Measurements from ENCODE around the gene TMEM219.

The TMEM219 gene

DNA sequence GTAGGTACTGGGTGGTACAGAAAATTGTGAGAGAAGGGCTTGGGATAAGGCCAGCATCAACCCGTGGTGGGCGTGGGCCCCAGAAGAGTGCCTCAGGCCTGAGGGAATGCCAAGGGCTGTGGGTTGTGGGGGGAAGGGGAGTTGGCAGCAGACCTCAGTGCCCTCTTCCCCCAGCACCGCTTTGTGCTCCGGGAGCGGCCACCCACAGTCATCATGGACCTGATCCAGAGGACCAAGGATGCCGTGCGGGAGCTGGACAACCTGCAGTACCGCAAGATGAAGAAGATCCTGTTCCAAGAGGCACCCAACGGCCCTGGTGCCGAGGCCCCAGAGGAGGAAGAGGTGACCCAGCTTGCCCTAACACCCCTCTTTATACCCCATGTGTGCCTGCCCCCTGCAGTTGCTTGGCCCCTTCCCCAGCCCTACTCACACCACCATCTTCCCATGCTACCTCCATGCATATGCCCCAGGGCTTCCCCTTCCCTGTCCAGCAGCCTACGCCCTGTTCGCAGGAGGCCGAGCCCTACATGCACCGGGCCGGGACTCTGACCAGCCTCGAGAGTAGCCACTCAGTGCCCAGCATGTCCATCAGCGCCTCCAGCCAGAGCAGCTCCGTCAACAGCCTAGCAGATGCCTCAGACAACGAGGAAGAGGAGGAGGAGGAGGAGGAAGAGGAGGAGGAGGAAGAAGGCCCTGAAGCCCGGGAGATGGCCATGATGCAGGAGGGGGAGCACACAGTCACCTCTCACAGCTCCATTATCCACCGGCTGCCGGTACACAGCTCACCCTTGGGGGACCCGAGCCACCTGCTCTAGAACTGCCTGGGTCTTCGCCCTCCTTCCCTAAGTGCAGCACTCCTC, 20.9 kb downstream of the TMEM219 start:
- no peak for DNase-seq (ENCODE audit: low read depth in 2 of 2)

GRCh38 chr16:29983420-29984136, 21.7 kb downstream of the TMEM219 start:
- DNase-seq (ENCODE audit: low read depth in 2 of 2): no peak

- no peak for DNase-seq (ENCODE audit: low read depth in 2 of 2)
These were observed 22.4 kb downstream of the TMEM219 start for GRCh38 chr16:29984137-29984763.

GRCh38 chr16:29984764-29985147, 22.9 kb downstream of the TMEM219 start:
- no peak for DNase-seq (ENCODE audit: low read depth in 2 of 2)

DNA sequence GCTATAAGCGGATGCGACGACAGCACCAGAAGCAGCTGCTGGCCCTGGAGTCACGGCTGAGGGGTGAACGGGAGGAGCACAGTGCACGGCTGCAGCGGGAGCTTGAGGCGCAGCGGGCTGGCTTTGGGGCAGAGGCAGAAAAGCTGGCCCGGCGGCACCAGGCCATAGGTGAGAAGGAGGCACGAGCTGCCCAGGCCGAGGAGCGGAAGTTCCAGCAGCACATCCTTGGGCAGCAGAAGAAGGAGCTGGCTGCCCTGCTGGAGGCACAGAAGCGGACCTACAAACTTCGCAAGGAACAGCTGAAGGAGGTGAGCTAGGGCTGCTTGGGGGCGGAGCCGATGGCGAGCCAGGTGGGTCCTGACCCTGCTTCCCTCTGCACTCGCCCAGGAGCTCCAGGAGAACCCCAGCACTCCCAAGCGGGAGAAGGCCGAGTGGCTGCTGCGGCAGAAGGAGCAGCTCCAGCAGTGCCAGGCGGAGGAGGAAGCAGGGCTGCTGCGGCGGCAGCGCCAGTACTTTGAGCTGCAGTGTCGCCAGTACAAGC, 23.5 kb downstream of the TMEM219 start:
- DNase-seq (ENCODE audit: low read depth in 2 of 2): no peak

DNA sequence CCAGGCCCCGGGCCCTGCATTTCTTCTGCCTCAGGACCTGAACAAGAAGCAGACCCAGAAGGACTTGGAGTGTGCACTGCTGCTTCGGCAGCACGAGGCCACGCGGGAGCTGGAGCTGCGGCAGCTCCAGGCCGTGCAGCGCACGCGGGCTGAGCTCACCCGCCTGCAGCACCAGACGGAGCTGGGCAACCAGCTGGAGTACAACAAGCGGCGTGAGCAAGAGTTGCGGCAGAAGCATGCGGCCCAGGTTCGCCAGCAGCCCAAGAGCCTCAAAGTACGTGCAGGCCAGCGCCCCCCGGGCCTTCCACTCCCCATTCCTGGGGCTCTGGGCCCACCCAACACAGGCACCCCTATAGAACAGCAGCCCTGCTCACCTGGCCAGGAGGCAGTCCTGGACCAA, 24.4 kb downstream of the TMEM219 start:
- no peak for DNase-seq (ENCODE audit: low read depth in 2 of 2)

DNA sequence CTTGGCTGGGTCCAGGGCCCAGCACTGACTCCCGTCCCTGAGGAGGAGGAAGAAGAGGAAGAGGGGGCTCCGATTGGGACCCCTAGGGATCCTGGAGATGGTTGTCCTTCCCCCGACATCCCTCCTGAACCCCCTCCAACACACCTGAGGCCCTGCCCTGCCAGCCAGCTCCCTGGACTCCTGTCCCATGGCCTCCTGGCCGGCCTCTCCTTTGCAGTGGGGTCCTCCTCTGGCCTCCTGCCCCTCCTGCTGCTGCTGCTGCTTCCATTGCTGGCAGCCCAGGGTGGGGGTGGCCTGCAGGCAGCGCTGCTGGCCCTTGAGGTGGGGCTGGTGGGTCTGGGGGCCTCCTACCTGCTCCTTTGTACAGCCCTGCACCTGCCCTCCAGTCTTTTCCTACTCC, 25.1 kb downstream of the TMEM219 start:
- no peak for DNase-seq (ENCODE audit: low read depth in 2 of 2)

- no peak for DNase-seq (ENCODE audit: low read depth in 2 of 2)
These were observed 25.6 kb downstream of the TMEM219 start for GRCh38 chr16:29987371-29988085.

DNA sequence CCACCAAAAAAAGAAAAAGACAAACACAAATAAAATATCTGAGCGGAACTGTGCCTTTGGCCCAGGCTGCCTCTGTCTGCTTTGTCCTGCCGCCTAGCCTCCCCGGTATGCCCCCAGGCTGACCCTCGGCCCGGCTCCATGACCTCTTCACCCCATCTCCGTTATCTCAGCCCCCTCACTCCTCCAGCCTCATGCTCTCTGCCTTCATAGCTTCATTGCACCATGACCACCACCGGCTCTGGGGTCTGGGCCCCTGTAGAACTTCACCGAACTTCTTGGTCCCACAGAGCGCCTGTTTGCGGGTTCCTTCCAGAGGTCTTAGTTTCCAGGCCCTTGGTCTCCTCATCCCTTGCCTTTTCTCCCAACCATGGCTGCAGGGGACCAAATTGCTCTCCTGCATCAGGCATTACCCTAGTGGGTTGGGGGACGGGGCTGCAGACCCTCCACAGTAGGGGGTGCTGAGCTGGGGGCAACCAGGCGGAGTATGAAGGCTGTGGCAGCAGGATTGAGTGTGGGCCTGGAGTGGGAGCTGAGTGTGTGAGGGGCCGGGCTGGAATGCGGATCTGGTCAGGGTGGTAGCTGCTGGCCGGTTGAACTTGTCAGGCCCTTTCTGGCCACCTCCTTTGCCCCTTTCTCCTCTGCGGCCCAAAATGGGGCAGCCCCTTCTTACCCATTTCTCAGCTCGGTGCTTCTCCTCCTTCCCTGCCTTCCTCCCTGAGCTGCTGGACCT, 26.6 kb downstream of the TMEM219 start:
- DNase-seq (ENCODE audit: low read depth in 2 of 2): no peak

DNA sequence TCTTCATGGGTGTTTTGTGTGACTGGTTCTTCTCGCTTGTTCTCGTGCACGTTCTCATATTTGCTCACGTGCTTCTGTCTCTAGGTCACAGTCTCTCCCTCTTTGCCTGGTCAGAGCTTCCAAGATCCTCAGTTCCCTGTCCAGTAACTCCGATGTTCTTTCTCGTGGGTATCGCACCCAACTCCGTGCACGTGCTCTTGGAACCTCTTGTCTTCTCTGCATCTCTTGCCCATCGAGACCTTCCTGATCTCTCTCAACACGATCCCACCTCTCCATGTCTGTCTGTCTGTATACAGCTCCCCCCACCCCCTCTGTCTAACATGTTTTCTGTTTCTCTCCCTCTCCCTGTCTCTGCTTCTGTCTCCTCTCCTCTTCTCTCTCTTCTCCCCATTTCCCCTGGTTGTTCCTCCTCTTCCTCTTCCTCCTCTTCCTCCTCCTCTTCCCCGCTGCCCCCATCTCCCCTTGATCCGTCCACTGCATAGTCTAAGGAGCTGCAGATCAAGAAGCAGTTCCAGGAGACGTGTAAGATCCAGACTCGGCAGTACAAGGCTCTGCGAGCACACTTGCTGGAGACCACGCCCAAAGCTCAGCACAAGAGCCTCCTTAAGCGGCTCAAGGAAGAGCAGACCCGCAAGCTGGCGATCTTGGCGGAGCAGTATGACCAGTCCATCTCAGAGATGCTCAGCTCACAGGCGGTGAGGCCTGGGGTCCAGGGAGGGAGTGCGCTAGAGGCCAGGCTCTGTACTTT, 27.4 kb downstream of the TMEM219 start:
- DNase-seq (ENCODE audit: low read depth in 2 of 2): no peak

GRCh38 chr16:29990034-29990433, 28.2 kb downstream of the TMEM219 start:
- no peak for DNase-seq (ENCODE audit: low read depth in 2 of 2)

DNA sequence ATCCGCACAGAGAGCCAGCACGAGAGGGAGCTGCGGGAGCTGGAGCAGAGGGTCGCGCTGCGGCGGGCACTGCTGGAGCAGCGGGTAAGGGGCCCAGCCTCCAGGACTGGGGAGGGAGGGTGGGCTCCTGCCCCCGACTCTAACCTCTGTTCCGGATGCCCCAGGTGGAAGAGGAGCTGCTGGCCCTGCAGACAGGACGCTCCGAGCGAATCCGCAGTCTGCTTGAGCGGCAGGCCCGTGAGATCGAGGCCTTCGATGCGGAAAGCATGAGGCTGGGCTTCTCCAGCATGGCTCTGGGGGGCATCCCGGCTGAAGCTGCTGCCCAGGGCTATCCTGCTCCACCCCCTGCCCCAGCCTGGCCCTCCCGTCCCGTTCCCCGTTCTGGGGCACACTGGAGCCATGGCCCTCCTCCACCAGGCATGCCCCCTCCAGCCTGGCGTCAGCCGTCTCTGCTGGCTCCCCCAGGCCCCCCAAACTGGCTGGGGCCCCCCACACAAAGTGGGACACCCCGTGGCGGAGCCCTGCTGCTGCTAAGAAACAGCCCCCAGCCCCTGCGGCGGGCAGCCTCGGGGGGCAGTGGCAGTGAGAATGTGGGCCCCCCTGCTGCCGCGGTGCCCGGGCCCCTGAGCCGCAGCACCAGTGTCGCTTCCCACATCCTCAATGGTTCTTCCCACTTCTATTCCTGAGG, 29.1 kb downstream of the TMEM219 start:
- DNase-seq (ENCODE audit: low read depth in 2 of 2): no peak

GRCh38 chr16:29991571-29991904, 29.7 kb downstream of the TMEM219 start:
- DNase-seq (ENCODE audit: low read depth in 2 of 2): no peak

- DNase-seq (ENCODE audit: low read depth in 2 of 2): no peak
These were observed 30.6 kb downstream of the TMEM219 start for GRCh38 chr16:29992344-29992967.

DNA sequence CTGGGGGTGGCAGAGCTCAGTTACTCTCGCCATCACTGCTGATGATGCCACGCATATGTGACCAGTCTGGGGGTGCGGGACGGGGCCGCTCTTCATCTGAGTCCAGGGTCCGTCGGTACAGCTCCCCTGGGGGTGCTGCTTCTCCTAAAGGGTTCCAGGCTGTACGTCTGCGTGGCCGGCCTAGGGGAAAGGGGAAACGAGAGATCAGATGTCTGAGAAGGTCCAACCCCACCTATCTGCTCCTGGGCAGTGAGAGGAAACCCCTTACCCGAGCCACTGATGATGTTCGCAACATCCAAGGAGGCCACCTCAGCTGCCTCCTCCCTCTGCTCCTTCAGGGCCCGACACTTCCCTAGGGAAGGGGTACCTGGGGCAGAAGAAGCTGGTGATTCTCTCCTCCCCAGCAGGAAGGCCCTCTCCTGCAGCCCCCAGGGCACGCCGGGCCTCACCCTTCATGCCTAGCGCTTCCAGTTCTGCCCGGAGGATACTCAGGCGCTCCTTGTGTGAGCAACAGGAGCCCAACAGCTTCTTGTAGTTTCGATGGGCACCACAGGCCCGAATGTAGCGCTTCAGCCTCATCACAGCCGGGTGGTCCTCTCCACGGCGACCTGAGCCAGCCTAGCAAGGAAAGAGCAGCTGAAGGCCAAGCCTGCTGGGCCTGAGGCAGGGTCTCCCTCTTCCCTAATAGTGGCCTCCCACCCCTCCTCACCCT, 31.5 kb downstream of the TMEM219 start:
- DNase-seq (ENCODE audit: low read depth in 2 of 2): no peak

DNA sequence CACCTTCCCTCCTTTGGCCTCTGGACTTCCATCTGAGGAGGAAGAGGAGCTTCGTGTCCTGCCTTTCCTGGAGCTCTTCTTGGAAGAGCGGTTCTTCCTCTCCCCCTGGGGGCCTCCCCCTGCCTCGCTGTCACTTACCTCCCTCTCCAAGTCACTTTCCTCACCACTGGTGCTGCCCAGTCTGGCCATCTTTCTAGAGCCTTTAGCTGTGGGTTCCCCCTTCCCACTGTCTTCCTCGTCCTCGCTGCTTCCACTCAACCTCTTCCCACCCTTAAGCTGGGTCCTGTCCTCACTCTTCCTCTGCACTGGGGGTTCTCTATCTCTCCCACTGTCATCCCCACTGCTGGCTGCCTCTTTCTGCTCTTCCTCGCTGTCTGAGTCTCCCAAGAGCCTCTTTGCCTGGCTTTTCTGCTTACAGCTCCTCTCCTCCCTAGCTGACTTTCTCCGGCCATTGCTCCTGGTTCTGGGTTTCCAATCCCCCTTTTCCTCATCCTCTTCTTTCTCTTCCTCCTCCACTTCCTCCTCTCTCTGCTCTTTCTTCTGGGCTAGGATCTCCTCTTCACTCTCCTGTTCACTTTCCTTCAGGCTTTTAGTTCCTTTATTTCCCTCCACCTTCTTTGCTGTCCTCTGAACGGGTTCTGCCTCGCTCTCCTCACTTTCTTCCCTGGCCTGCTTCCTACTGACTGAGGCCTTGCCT, 32.2 kb downstream of the TMEM219 start:
- no peak for DNase-seq (ENCODE audit: low read depth in 2 of 2)

DNA sequence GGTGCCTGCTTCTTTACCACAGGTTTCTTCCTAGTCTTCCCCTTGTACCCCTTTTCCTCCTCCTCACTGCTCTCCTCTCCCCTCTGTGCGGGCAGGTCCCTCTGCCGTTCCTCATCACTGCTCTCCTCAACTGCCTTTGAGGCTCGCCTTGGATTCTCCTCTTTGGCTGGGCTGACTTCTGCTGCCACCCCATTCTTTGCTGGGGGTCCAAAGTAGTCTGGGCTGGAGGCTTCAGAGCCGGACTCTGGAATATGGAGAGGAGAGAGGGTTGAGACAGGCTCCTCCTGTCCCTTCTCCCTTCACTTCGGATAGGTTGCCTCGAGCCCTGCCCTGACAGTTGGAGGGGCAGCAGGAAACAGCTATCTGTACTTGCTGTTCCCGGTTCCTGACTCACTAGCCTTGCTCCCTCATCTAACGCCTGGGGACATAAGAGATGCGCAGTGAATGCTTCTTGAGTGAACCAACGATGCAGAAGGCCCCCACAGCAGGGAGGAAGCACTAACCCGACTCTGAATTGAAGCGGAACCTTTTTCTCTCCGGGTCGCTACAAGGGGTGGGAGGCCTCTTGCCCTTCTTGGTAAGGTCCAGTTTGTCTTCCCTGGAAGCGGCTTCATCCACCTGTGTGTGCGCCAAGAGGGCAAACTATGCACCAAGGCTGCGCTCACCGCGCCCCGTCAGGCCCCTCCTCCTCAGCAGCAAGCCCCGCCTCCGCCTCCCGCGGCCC, 32.9 kb downstream of the TMEM219 start:
- peak in 1 of 2 donors; percentile 51 for DNase-seq (ENCODE audit: low read depth in 2 of 2)

All from stimulated activated CD4-positive, alpha-beta T cell treated with anti-CD3 and anti-CD28 coated beads, Interleukin-1b, Interleukin-23, amount 100 ng/mL, for 1 hour (primary cell).